GM21786 (cell line): ENCODE data around the gene ASB8.

Source experiments
- ATAC-seq: cut with Tn5 transposase; IDR thresholded peaks from one replicate; pipeline ENCODE4 v1.9.1; 2021; ENCODE audit not compliant: unreplicated experiment

Gene ASB8

GRCh38 chr12:48106681-48107613, 50.4 kb downstream of the ASB8 start:
- ATAC-seq = no peak

- ATAC-seq = peak; percentile 65
Measured at GRCh38 chr12:48105867-48106680, 51.2 kb downstream of the ASB8 start, which contains the start of gene SENP1. Gene SENP1, minus strand, starts transcription at chr12:48106079. Its CDS starts 4,607 bp downstream, at chr12:48101472.

- peak; percentile 22 for ATAC-seq
Measured at GRCh38 chr12:48105321-48105866, 51.9 kb downstream of the ASB8 start.

GRCh38 chr12:48104531-48104930, 52.8 kb downstream of the ASB8 start:
- no peak for ATAC-seq
